GM11168 (cell line): Measurements from ENCODE around the gene LAGE3.
"Not testable (repeated sequence)": the region's sequence is repeated elsewhere in the genome, so short reads cannot be mapped to it uniquely, and the experiment has no call there.

Source experiments
- in situ Hi-C: fragments of 300-500 bp; cut with MboI; formaldehyde crosslinking; loops from one replicate; pipeline ENCODE4 v1.12.0; 2022; ENCODE audit warnings: low sequenced_read_pairs; ENCODE audit not compliant: unreplicated experiment

The LAGE3 gene

GRCh38 chrX:154502989-154503388 is 23.9 kb upstream of the LAGE3 start:
- in situ Hi-C loops = no loop called here

- in situ Hi-C loops = no loop called here
These were observed 23.0 kb upstream of the LAGE3 start for GRCh38 chrX:154502098-154502497.

GRCh38 chrX:154501423-154501822 is 22.3 kb upstream of the LAGE3 start:
- in situ Hi-C loops = not testable (repeated sequence)

GRCh38 chrX:154496591-154497137 is 17.6 kb upstream of the LAGE3 start:
- in situ Hi-C loops = not testable (repeated sequence)

- in situ Hi-C loops = no loop called here
These were observed 16.4 kb upstream of the LAGE3 start for GRCh38 chrX:154495472-154495922.

GRCh38 chrX:154494715-154495114 is 15.6 kb upstream of the LAGE3 start:
- in situ Hi-C loops = no loop called here

- in situ Hi-C loops = no loop called here
These were observed 11.5 kb upstream of the LAGE3 start, which contains the start of gene SLC10A3 for GRCh38 chrX:154490414-154491083. SLC10A3 (minus strand) TSS chrX:154490629; CDS start chrX:154488940, 1,689 bp downstream.

- in situ Hi-C loops = no loop called here
These were observed 10.9 kb upstream of the LAGE3 start for GRCh38 chrX:154490021-154490413.

GRCh38 chrX:154489182-154489581 is 10.1 kb upstream of the LAGE3 start:
- in situ Hi-C loops = no loop called here

- in situ Hi-C loops = no loop called here
These were observed 9.4 kb upstream of the LAGE3 start for GRCh38 chrX:154488336-154489075.

- in situ Hi-C loops = no loop called here
These were observed 8.6 kb upstream of the LAGE3 start for GRCh38 chrX:154487518-154488290.

GRCh38 chrX:154486396-154487207 is 7.5 kb upstream of the LAGE3 start, which contains the start of gene UBL4A:
UBL4A (minus strand) TSS chrX:154486615; CDS start chrX:154486584, 31 bp downstream.
- in situ Hi-C loops = no loop called here

GRCh38 chrX:154486052-154486395 is 6.9 kb upstream of the LAGE3 start:
- in situ Hi-C loops = no loop called here

GRCh38 chrX:154485150-154486051 is 6.3 kb upstream of the LAGE3 start:
- in situ Hi-C loops = no loop called here

GRCh38 chrX:154484255-154485149 is 5.4 kb upstream of the LAGE3 start:
- in situ Hi-C loops = no loop called here

GRCh38 chrX:154483325-154483724 is 4.2 kb upstream of the LAGE3 start:
- in situ Hi-C loops = no loop called here

- in situ Hi-C loops = no loop called here
These were observed 3.7 kb upstream of the LAGE3 start for GRCh38 chrX:154482786-154483185.
